K562 (cell line): ENCODE measurements around the gene TMPRSS9. TPM values are rescaled to one million over a fixed set of nuclear protein-coding genes. Genes with fewer than 3 reads are reported as not detected.

Experiments used
- ATAC-seq: fragments of 200-7000 bp; cut with Tn5 transposase; 3 replicates; pipeline ENCODE4 v1.9.1; 2020; ENCODE audit warnings: moderate library complexity
- BruUV-seq: library from RNA; stranded (reverse); fragments of 400-500 nt; replicated peaks from 2 replicates; lab custom pipeline; 2021; lab: Mats Ljungman, UMichigan
- CTCF ChIA-PET: fragments of 300-600 bp; formaldehyde crosslinking; extraction: SDS; loops from one replicate; lab custom pipeline; 2021; ENCODE audit warnings: low intra/inter-chr PET ratio; lab: Yijun Ruan, JAX
- POLR2A ChIA-PET: fragments of 300-600, 350-650 bp; sonication (Branson Sonifier 250); formaldehyde crosslinking; extraction: SDS; loops from one replicate; lab custom pipeline; 2021; ENCODE audit warnings: antibody characterized with exemption, inconsistent platforms; lab: Yijun Ruan, JAX
- DNase-seq, 4 experiments: peaks; one replicate each; pipeline versions ENCODE4 v3.0.0 to v3.0.0-alpha.2; 2011 to 2018; ENCODE audit warnings: low spot score in 3 of 4, mixed read lengths in 3 of 4; ENCODE audit errors: extremely low read depth in 1 of 4
- FAIRE-seq: peaks from 2 replicates; lab custom pipeline; 2011; peaks lifted over from hg19 to GRCh38; lab: Jason Lieb, UNC
- H2AFZ ChIP-seq: 2 replicates; pipeline ENCODE4 v1.6.0; 2011; ENCODE audit warnings: low read depth, low read length, control low read depth, inconsistent platforms
- H3K27ac ChIP-seq: fragments of 200-600 bp; 3 replicates; pipeline ENCODE4 v1.8.0; 2011; ENCODE audit warnings: low read depth, mild to moderate bottlenecking, control low read depth, inconsistent platforms, low read length, moderate library complexity, mixed read lengths; ENCODE audit errors: extremely low read depth
- H3K27me3 ChIP-seq, 2 experiments: fragments of 300-600 bp in 1 of 2; 2 replicates in 1 of 2; 3 replicates in 1 of 2; pipeline versions ENCODE4 v1.6.0 to v1.8.0; 2011; ENCODE audit warnings: inconsistent platforms in 2 of 2, low read length in 2 of 2, mild to moderate bottlenecking in 1 of 2, mixed read lengths in 1 of 2, moderate library complexity in 1 of 2; ENCODE audit not compliant: control insufficient read depth in 2 of 2, insufficient read depth in 2 of 2
- H3K36me3 ChIP-seq: fragments of 300-600 bp; 3 replicates; pipeline ENCODE4 v1.8.0; 2011; ENCODE audit warnings: mild to moderate bottlenecking, low read length, inconsistent platforms; ENCODE audit not compliant: control insufficient read depth, insufficient read depth
- H3K4me1 ChIP-seq, 2 experiments: fragments of 200-600 bp in 1 of 2; replicated peaks in 1 of 2; 2 replicates in 1 of 2; 3 replicates in 1 of 2; pipeline versions ENCODE4 v1.5.1 to v1.8.0; 2011; ENCODE audit warnings: inconsistent platforms in 2 of 2, low read length in 2 of 2, mild to moderate bottlenecking in 1 of 2, mixed read lengths in 1 of 2, moderate library complexity in 1 of 2; ENCODE audit not compliant: control insufficient read depth in 2 of 2, insufficient read depth in 2 of 2
- H3K4me2 ChIP-seq: 2 replicates; pipeline ENCODE4 v1.6.1; 2011; ENCODE audit warnings: low read length, control low read depth, inconsistent platforms, mixed read lengths; ENCODE audit not compliant: insufficient read depth
- H3K4me3 ChIP-seq: fragments of 200-600 bp; sonication (generic), shearing (Covaris generic); 2 replicates; pipeline ENCODE4 v1.5.1; 2016; ENCODE audit warnings: control low read depth, inconsistent platforms
- H3K79me2 ChIP-seq: fragments of 200-600 bp; 3 replicates; pipeline ENCODE4 v1.8.0; 2011; ENCODE audit warnings: low read length, inconsistent platforms; ENCODE audit not compliant: control insufficient read depth, insufficient read depth
- H3K9ac ChIP-seq, 2 experiments: 2 replicates each; pipeline versions ENCODE4 v1.6.0 to v1.6.1; 2011; ENCODE audit warnings: low read depth in 2 of 2, low read length in 2 of 2, control low read depth in 1 of 2, inconsistent platforms in 1 of 2, mild to moderate bottlenecking in 1 of 2, mixed read lengths in 1 of 2; ENCODE audit not compliant: insufficient read depth in 1 of 2
- H3K9me1 ChIP-seq: one replicate; pipeline ENCODE4 v1.6.0; 2011; ENCODE audit warnings: inconsistent platforms, mild to moderate bottlenecking, low read length, moderate library complexity; ENCODE audit not compliant: control insufficient read depth, insufficient read depth
- H3K9me3 ChIP-seq: replicated peaks from 2 replicates; pipeline ENCODE4 v1.5.1; 2011; ENCODE audit warnings: low read depth, low read length, inconsistent platforms; ENCODE audit not compliant: control insufficient read depth, insufficient read depth
- H4K20me1 ChIP-seq: replicated peaks from 2 replicates; pipeline ENCODE4 v1.6.1; 2011; ENCODE audit warnings: low read length, inconsistent platforms, mixed read lengths; ENCODE audit not compliant: control insufficient read depth, insufficient read depth
- CEBPB ChIP-seq: fragments of 450-650 bp; IDR thresholded peaks from 2 replicates; pipeline ENCODE4 v1.6.1; 2016; ENCODE audit warnings: missing genetic modification characterization, missing compliant biosample characterization
- POLR2G ChIP-seq: fragments of 200-400 bp; formaldehyde crosslinking; IDR thresholded peaks from 2 replicates; pipeline ENCODE4 v1.6.1; 2017; ENCODE audit warnings: low read depth, mild to moderate bottlenecking, antibody characterized with exemption, low read length, moderate library complexity
- ZFX ChIP-seq: sonication (generic); formaldehyde crosslinking; IDR thresholded peaks from 2 replicates; pipeline ENCODE4 v1.8.0; 2022; ENCODE audit warnings: mild to moderate bottlenecking, missing genetic modification reagents, moderate library complexity
- WGBS: fragments of 100-300 bp; shearing (Covaris generic); methylation state at CpG from one replicate; pipeline ENCODE4 v1.1.6; 2016; ENCODE audit warnings: low coverage, mixed read lengths; ENCODE audit not compliant: insufficient coverage; ENCODE audit errors: missing lambda C conversion rate; 5-methylcytosine and 5-hydroxymethylcytosine counted together
- in situ Hi-C: fragments of 300-500 bp; cut with MboI; formaldehyde crosslinking; loops from 4 replicates; pipeline ENCODE4 v1.15.0; 2018; ENCODE audit warnings: inconsistent platforms, mixed read lengths
- intact Hi-C: fragments of 100-400 bp; cut with micrococcal nuclease; formaldehyde crosslinking; loops from 2 replicates; pipeline ENCODE4 v1.14.2; 2022
- polyA plus RNA-seq, 8 experiments: library from polyadenylated mRNA; depleted of rRNA in 4 of 8; stranded (reverse) in 5 of 8; unstranded in 3 of 8; fragments of >200 nt; fragmentation: Nextera tagmentation in 2 of 8; fragmentation: Illumina TruSeq in 1 of 8; extraction: Ambion mirVana in 2 of 8; extraction: Trizol in 1 of 8; gene quantifications; 2 replicates each; pipeline versions ENCODE4 v1.2.1 to v1.2.3, GENCODE V29; 2011 to 2014; ENCODE audit warnings: inconsistent platforms in 1 of 8, missing spikeins in 1 of 8
- total RNA-seq, 7 experiments: library from RNA; depleted of rRNA in 6 of 7; stranded (reverse); fragments of >200 nt in 6 of 7; fragmentation: Illumina TruSeq in 2 of 7; extraction: Trizol in 2 of 7; gene quantifications; 2 replicates each; pipeline versions ENCODE4 v1.2.1 to v1.2.3, GENCODE V29; 2011 to 2021; ENCODE audit warnings: low replicate concordance in 1 of 7

Gene TMPRSS9
- total and polyA plus RNA-seq, 9 of the 15 experiments (the other 6 are each of a cell fraction or from before 2014, with no cell fraction given), result 0.01 to 0.03 TPM; not detected in 7

DNA sequence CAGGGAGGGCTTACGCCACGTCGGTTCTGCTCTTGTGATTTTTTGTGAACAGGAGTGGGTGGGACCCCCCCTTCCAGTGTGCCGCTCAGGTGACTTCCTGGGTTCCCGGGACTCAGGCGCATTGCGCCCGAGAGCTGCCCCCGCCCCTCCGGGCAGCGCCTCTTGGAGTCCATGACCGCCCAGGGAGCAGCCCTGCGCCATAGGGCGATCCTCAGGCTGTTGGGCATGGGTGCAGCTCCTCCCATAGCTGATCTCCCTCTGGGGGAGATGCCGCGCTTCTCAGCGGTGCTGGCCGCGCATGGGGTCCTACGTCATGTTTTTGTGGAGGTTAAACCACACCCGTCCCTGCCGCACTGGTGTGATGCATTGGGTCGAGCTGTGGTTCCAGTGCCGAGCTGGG is 7.9 kb upstream of the TMPRSS9 start:
- no TSS peak for BruUV-seq
- no peak for ATAC-seq
- FAIRE-seq, result no peak
- ChIA-PET CTCF (no interaction called here), POLR2A (interaction anchor here (0.5 to 0.9 kb wide), 2 partner anchors 13 to 517 kb away, joined by 3 to 5 read pairs; no protein-coding TSS in a partner anchor)
- Histone ChIP-seq H3K27me3 (no peaks in the 10 kb centered on the region), H3K36me3 (peaks cover 34% of the 10 kb centered on the region; the same call in 2 of the 3 replicates), H3K9me1 (peaks cover 2% of the 10 kb centered on the region), H3K4me2 (no peak overlapping the region), H3K79me2 (no peaks in the 10 kb centered on the region), H3K27ac (no peak overlapping the region), H3K4me1 (peaks cover 0 to 32% of the 10 kb centered on the region in 2 experiments; a peak in 2 of 5 replicates), H2AFZ (no peak overlapping the region), H3K9me3 (no peaks in the 10 kb centered on the region; the same call in 1 of the 2 replicates), H4K20me1 (no peaks in the 10 kb centered on the region), H3K9ac (no peak overlapping the region; a peak in 1 of 4 replicates), H3K4me3 (no peak overlapping the region)
- intact Hi-C loops (no loop called here), in situ Hi-C loops (no loop called here)
- 93% methylated on average over 17 of the region's 24 CpGs for whole genome bisulfite sequencing
- DNase-seq, result no peak
- TF ChIP-seq POLR2G (peak; percentile 14; the same call in 1 of the 2 replicates), CEBPB (no peak)

DNA sequence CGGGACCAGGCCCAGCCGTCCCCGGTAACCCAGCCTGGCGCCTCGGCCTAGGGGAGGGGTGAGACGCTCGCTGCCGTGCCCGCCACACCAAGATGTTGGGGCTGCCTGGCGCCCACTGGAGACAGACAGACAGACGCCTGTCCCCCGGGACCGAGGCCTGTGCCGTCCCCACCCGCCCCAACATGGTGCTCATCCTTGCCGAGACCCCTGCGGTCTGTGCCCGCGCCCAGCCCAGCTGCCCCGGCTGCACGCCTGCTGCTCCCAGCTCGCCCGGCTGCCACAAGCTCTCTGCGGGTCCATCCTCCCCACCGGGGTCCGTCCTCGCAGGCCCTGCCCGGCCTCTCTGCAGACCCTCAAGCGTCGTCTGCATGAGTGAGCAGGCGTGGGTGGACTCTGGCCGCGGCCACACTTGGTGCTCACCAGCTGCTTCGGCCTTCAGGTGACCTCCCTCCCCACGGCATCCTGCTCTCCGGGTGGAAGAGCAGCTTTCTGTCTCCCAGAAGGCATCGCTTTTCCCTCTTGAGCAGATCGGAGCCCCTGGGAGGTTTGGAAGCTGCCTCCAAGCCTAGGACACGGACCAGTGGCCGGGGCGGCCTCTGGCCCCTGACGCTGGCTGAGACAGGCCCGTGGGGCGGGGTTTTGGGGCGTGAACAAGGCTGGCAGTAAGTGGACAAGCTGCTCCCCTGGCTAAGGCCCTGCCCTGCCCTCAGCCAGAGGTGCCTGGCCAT is 6.7 kb upstream of the TMPRSS9 start:
- H3K27me3 ChIP-seq, result peaks cover 1 to 4% of the 10 kb centered on the region in 2 experiments; a peak in 3 of 5 replicates
- H3K9me3 ChIP-seq, result no peaks in the 10 kb centered on the region; the same call in 1 of the 2 replicates
- in situ Hi-C loops (no loop called here), intact Hi-C loops (no loop called here)
- no peak overlapping the region for H3K4me3 ChIP-seq
- TF ChIP-seq ZFX (CRISPR knock-in tag) (no peak), POLR2G (0 out of 2 replicates have a peak, but pooled peaks have one; percentile 6)
- no peak overlapping the region for H2AFZ ChIP-seq
- ChIA-PET POLR2A (no interaction called here), CTCF (interaction anchor here (0.6 kb wide), 1 partner anchor 38 kb away, joined by 3 read pairs; no protein-coding TSS in a partner anchor)
- no peaks in the 10 kb centered on the region for H3K79me2 ChIP-seq
- H3K27ac ChIP-seq, result no peak overlapping the region
- 92% methylated on average over 35 of the region's 45 CpGs for WGBS
- H3K4me2 ChIP-seq, result no peak overlapping the region
- peak overlapping the region in 1 of 2 experiments; percentile 45; a peak in 2 of 4 replicates for H3K9ac ChIP-seq
- peaks cover 2% of the 10 kb centered on the region for H3K9me1 ChIP-seq
- TSS peak; percentile 53 for BruUV-seq
- FAIRE-seq, result no peak
- ATAC-seq, result no peak
- peaks cover 34% of the 10 kb centered on the region; the same call in 2 of the 3 replicates for H3K36me3 ChIP-seq
- H4K20me1 ChIP-seq, result no peaks in the 10 kb centered on the region
- H3K4me1 ChIP-seq, result peaks cover 0 to 32% of the 10 kb centered on the region in 2 experiments; a peak in 2 of 5 replicates
- no peak for DNase-seq
